Lung (tissue), 12 donors: Measurements from ENCODE around the gene LAMC3. TPM values are rescaled to one million over a fixed set of nuclear protein-coding genes. Genes with fewer than 3 reads are reported as not detected.

Experiments used
- ATAC-seq: fragments of 200-7000 bp; cut with Tn5 transposase; one replicate; pipeline ENCODE4 v1.9.1; 2020; ENCODE audit warnings: moderate number of reproducible peaks; ENCODE audit not compliant: insufficient read depth, low FRiP score
- DNase-seq, 3 donors: peaks; one replicate each; pipeline ENCODE4 v3.0.0-alpha.2; 2013 to 2017
- H3K27ac ChIP-seq, 2 donors: one replicate each; pipeline ENCODE4 v1.5.1; 2013; ENCODE audit warnings: mild to moderate bottlenecking in 2 of 2, moderate library complexity in 2 of 2, control low read depth in 1 of 2, inconsistent platforms in 1 of 2, low read depth in 1 of 2, low read length in 1 of 2
- H3K27me3 ChIP-seq, 3 donors: one replicate each; pipeline ENCODE4 v1.5.1; 2013; ENCODE audit warnings: low read length in 2 of 3; ENCODE audit not compliant: control insufficient read depth in 3 of 3, insufficient read depth in 3 of 3
- H3K36me3 ChIP-seq, 4 donors: one replicate each; pipeline ENCODE4 v1.5.1; 2013; ENCODE audit warnings: low read length in 4 of 4, mild to moderate bottlenecking in 1 of 4, moderate library complexity in 1 of 4; ENCODE audit not compliant: control insufficient read depth in 4 of 4, insufficient read depth in 4 of 4
- H3K4me1 ChIP-seq, 5 donors: one replicate each; pipeline ENCODE4 v1.5.1; 2013; ENCODE audit warnings: low read length in 5 of 5, mild to moderate bottlenecking in 2 of 5, moderate library complexity in 1 of 5; ENCODE audit not compliant: control insufficient read depth in 5 of 5, insufficient read depth in 5 of 5
- H3K4me3 ChIP-seq: one replicate; pipeline ENCODE4 v1.5.1; 2013; ENCODE audit warnings: mild to moderate bottlenecking, control low read depth, moderate library complexity
- H3K9ac ChIP-seq, 2 donors: one replicate each; pipeline ENCODE4 v1.5.1; 2013; ENCODE audit warnings: low read length in 2 of 2, control low read depth in 1 of 2; ENCODE audit not compliant: insufficient read depth in 1 of 2
- H3K9me3 ChIP-seq, 4 donors: one replicate each; pipeline ENCODE4 v1.5.1; 2013; ENCODE audit warnings: low read length in 3 of 4, mild to moderate bottlenecking in 1 of 4, moderate library complexity in 1 of 4; ENCODE audit not compliant: control insufficient read depth in 4 of 4, insufficient read depth in 3 of 4
- WGBS, 2 donors: extraction: QIAGEN DNeasy Blood & Tissue Kit; methylation state at CpG; one replicate each; pipeline ENCODE4 v1.1.7; 2013; 5-methylcytosine and 5-hydroxymethylcytosine counted together
- polyA plus RNA-seq, 2 donors: library from polyadenylated mRNA; stranded (reverse); fragments of 200-250 nt; gene quantifications; one replicate each; pipeline ENCODE4 v1.2.1, GENCODE V29; 2013
- total RNA-seq, 2 donors: library from RNA; depleted of rRNA in 1 of 2; stranded (reverse); fragments of >200 nt in 1 of 2; gene quantifications; one replicate each; pipeline ENCODE4 v1.2.1, GENCODE V29; 2014 to 2021
- TF ChIP-seq, protein P1 (sequence below): IDR thresholded peaks from 2 replicates; pipeline ENCODE4 v1.5.1; 2012; ENCODE audit warnings: mild to moderate bottlenecking; ENCODE audit errors: control extremely low read depth, extremely low read depth
- donor health status: control.
- donor health status: control.
- donor health status: Bipolar disorder and iron deficiency.
- donor health status: healthy.
- donor health status: DM: yes; HTN: yes; CAD: no.

Gene LAMC3
- total and polyA plus RNA-seq, 4 donors, result 10.5 to 24.3 (median 14.1) TPM

DNA sequence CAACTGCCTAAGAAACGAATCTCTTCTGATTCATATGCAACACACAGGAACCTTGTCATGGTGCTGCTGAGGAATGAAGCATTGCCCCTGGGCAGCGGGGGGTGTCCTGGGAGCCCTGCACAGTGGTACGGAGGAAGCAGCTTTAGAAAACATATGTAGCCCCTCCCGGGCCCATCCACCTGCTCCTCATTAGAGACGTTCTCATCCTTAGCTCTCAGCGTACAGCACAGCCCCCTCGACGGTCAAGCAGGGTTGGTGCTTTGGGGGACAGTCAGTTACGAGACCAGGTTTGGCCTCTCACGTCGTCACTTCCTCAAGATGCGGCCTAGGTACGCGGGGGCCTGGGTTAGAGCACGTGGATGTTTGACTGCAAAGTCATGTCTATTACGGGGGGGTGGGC is 28.4 kb upstream of the LAMC3 start:
- Histone ChIP-seq H3K4me3 (no peak overlapping the region), H3K9me3 (no peaks in the 10 kb centered on the region), H3K36me3 (no peaks in the 10 kb centered on the region), H3K27me3 (peaks cover 0 to 5% (median 0%) of the 10 kb centered on the region in 3 donors), H3K27ac (no peak overlapping the region), H3K4me1 (no peaks in the 10 kb centered on the region), H3K9ac (no peak overlapping the region)
- TF ChIP-seq, protein P1, sequence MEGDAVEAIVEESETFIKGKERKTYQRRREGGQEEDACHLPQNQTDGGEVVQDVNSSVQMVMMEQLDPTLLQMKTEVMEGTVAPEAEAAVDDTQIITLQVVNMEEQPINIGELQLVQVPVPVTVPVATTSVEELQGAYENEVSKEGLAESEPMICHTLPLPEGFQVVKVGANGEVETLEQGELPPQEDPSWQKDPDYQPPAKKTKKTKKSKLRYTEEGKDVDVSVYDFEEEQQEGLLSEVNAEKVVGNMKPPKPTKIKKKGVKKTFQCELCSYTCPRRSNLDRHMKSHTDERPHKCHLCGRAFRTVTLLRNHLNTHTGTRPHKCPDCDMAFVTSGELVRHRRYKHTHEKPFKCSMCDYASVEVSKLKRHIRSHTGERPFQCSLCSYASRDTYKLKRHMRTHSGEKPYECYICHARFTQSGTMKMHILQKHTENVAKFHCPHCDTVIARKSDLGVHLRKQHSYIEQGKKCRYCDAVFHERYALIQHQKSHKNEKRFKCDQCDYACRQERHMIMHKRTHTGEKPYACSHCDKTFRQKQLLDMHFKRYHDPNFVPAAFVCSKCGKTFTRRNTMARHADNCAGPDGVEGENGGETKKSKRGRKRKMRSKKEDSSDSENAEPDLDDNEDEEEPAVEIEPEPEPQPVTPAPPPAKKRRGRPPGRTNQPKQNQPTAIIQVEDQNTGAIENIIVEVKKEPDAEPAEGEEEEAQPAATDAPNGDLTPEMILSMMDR, result no peak
- DNase-seq, result no peak
- no peak for ATAC-seq
- WGBS, 2 donors, result 54 to 64% methylated on average over 16 of the region's 16 CpGs

DNA sequence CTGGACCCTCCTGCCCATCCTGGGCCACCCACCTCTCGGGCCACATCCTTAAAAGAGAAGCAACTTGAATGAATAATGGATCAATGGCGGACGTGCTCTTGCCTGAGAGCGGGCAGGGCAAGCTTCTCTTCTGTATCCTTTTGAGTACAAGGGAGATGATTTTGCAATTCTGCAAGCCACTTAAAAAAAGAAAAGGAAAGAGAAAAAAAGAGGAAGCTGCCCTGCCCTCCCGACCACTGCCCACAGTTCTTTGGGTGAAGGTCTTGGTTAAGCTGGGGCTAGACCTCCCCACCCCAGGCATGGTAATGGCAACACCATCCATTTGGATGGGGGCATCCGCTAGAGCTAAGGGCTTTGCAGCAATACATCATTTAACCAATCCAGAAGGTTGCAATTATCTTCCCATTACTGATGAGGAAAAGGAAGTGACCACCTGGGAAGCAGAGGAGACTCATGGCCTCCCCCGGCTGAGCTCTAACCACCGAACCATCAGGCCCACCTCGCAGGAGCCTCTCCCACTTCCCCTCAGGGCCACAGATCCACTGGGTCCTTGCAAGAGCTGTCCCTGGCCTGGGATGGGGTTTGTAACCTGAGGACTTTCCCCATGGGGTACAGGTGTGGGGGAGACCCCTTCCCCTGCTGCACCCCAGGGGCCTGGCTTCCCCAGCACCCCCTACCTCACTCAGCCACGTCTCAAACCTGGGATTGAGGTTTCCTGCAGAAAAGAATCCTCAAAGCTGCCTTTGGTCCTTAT is 27.8 kb upstream of the LAMC3 start:
- no peak for DNase-seq
- no peak overlapping the region for H3K27ac ChIP-seq
- ATAC-seq, result no peak
- peaks cover 0 to 5% (median 0%) of the 10 kb centered on the region in 3 donors for H3K27me3 ChIP-seq
- no peaks in the 10 kb centered on the region for H3K4me1 ChIP-seq
- 28 to 54% methylated on average over 10 of the region's 10 CpGs for WGBS, 2 donors
- no peaks in the 10 kb centered on the region for H3K9me3 ChIP-seq
- no peaks in the 10 kb centered on the region for H3K36me3 ChIP-seq
- H3K9ac ChIP-seq, result no peak overlapping the region
- TF ChIP-seq, protein P1, result no peak
- no peak overlapping the region for H3K4me3 ChIP-seq

DNA sequence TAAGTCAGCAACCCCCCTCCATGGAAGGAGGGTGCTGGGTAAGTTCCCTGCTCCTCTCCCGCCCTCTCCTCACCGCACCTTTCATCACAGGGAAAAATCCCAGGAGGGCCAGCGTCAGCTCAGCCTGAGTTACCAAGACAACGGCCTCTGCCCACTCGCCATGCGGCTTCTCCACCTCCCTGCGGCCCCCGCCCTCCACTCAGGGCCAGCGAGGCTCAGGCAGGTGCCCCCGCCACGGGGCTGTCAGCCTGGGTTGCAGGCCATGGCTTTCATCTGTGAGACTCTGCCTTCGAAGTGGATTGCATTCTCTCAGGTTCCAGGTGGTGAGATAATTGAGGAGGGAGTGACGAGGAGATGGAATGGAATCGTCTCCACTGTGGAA is 27.2 kb upstream of the LAMC3 start:
- no peak for DNase-seq
- 52 to 72% methylated on average over 14 of the region's 14 CpGs for WGBS, 2 donors
- Histone ChIP-seq H3K27ac (no peak overlapping the region), H3K9ac (no peak overlapping the region), H3K36me3 (no peaks in the 10 kb centered on the region), H3K27me3 (peaks cover 0 to 6% (median 0%) of the 10 kb centered on the region in 3 donors), H3K4me1 (no peaks in the 10 kb centered on the region), H3K9me3 (no peaks in the 10 kb centered on the region), H3K4me3 (no peak overlapping the region)
- TF ChIP-seq, protein P1, result no peak
- ATAC-seq, result no peak
